DMS53 treated with DMSO at 0.1 percent for 48 hours (cell line): ENCODE data around the gene TBXAS1.
A peak's percentile ranks its signal among the peaks of the same experiment; 100 is the strongest.
"Not testable (repeated sequence)": the region's sequence is repeated elsewhere in the genome, so short reads cannot be mapped to it uniquely, and the experiment has no call there.

Experiments
- DNase-seq: peaks from one replicate; lab custom pipeline; 2025; ENCODE audit not compliant: unreplicated experiment; lab: John Stamatoyannopoulos, UW

The TBXAS1 gene

GRCh38 chr7:139825666-139826290 lies 3.3 kb upstream of the TBXAS1 start:
- DNase-seq, result no peak

- no peak for DNase-seq
These were observed 2.0 kb upstream of the TBXAS1 start for GRCh38 chr7:139827042-139827441.

- DNase-seq, result no peak
These were observed 618 bp upstream of the TBXAS1 start for GRCh38 chr7:139828446-139828845.

- no peak for DNase-seq
These were observed 682 bp downstream of the TBXAS1 start for GRCh38 chr7:139829775-139830117.

- DNase-seq, result no peak
These were observed 1.2 kb downstream of the TBXAS1 start for GRCh38 chr7:139830292-139830691.

GRCh38 chr7:139830782-139831501 lies 1.9 kb downstream of the TBXAS1 start:
- no peak for DNase-seq

- DNase-seq, result not testable (repeated sequence)
These were observed 6.8 kb downstream of the TBXAS1 start for GRCh38 chr7:139835848-139836247.

GRCh38 chr7:139837291-139837690 lies 8.2 kb downstream of the TBXAS1 start:
- not testable (repeated sequence) for DNase-seq

GRCh38 chr7:139838276-139838675 lies 9.2 kb downstream of the TBXAS1 start:
- no peak for DNase-seq

GRCh38 chr7:139838876-139839275 lies 9.8 kb downstream of the TBXAS1 start:
- DNase-seq, result no peak

GRCh38 chr7:139840776-139841175 lies 11.7 kb downstream of the TBXAS1 start:
- no peak for DNase-seq

- no peak for DNase-seq
These were observed 13.5 kb downstream of the TBXAS1 start for GRCh38 chr7:139842401-139843210.

GRCh38 chr7:139843211-139843537 lies 14.1 kb downstream of the TBXAS1 start:
- not testable (repeated sequence) for DNase-seq

GRCh38 chr7:139844779-139845442 lies 15.8 kb downstream of the TBXAS1 start:
- DNase-seq, result no peak

- no peak for DNase-seq
These were observed 16.4 kb downstream of the TBXAS1 start for GRCh38 chr7:139845443-139845805.

GRCh38 chr7:139846297-139846696 lies 17.2 kb downstream of the TBXAS1 start:
- DNase-seq, result no peak

- no peak for DNase-seq
These were observed 19.2 kb downstream of the TBXAS1 start for GRCh38 chr7:139848274-139848673.

GRCh38 chr7:139850906-139851305 lies 21.8 kb downstream of the TBXAS1 start:
- DNase-seq, result no peak

- no peak for DNase-seq
These were observed 22.9 kb downstream of the TBXAS1 start for GRCh38 chr7:139851770-139852481.

GRCh38 chr7:139852482-139852845 lies 23.4 kb downstream of the TBXAS1 start:
- DNase-seq, result no peak

GRCh38 chr7:139853506-139854123 lies 24.6 kb downstream of the TBXAS1 start:
- DNase-seq, result peak; percentile 25
